ENCODE measurements around the gene HSPA5. TPM values are rescaled to one million over a fixed set of nuclear protein-coding genes. Genes with fewer than 3 reads are reported as not detected.

Gene HSPA5
- total RNA-seq, 1 donor from 2014 or later = 44.2 TPM

DNA sequence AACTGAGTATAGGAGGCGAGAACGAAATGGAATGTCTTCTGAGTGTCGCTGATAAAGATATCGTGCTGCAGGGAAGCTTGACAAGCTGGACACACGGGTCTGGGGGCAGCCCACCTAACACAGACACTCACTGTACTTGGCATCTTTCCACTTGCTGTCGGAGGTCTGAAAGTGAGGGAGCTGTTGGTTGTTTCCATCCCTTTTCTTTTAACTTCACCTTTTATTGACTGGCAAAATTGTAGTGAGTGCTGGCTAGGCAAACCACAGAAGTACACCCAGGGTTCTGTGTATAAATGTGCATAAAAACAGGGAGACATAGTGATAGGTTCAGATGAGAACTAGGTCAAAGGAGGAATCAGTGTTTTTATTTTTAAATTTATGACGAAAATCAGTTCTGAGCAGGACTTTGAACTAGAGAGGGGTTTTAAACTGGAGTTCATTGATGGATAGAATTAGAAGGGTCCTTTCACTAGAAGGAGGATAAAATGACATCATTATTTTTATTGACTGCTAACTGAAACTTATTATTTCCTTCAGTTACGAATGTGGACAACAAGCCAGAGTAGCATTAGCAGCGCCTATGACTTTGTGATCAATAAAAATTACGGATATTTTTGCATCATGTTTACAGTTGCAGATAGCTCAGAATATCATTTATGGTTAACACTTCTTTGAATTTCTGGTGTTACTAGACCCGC is 21.3 kb upstream of the HSPA5 start:
- Mint-ChIP-seq H3K4me3 (peak overlapping the region; percentile 100), H3K9me3 (no peaks in the 10 kb centered on the region), H3K36me3 (peaks cover 4% of the 10 kb centered on the region), H3K27me3 (ENCODE audit: insufficient read depth, low read depth) (peaks cover 5% of the 10 kb centered on the region), H3K27ac (peak overlapping the region; percentile 96), H3K4me1 (peaks cover 28% of the 10 kb centered on the region)
- Histone ChIP-seq H3K79me2 (ENCODE audit: low read depth) (peaks cover 56% of the 10 kb centered on the region), H3K4me2 (peak overlapping the region; percentile 89), H3K4me3 (peak overlapping the region; percentile 95), H4K20me1 (ENCODE audit: low read depth) (peaks cover 9% of the 10 kb centered on the region), H2AFZ (replicated peaks) (peak overlapping the region; percentile 96), H3K27me3 (no peaks in the 10 kb centered on the region), H3K4me1 (peaks cover 8% of the 10 kb centered on the region), H3K9me3 (ENCODE audit: low read depth) (no peaks in the 10 kb centered on the region), H3F3A (ENCODE audit: low read depth) (no peaks in the 10 kb centered on the region), H3K9ac (peak overlapping the region; percentile 91), H3K36me3 (no peaks in the 10 kb centered on the region), H3K27ac (no peak overlapping the region)
- no peak for DNase-seq (ENCODE audit: low spot score)
- TF ChIP-seq EZH2 (IDR thresholded peaks at IDR 0.05) (no peak), EZH2phosphoT487 (IDR thresholded peaks at IDR 0.05) (no peak)
- TF ChIP-seq, protein P1, sequence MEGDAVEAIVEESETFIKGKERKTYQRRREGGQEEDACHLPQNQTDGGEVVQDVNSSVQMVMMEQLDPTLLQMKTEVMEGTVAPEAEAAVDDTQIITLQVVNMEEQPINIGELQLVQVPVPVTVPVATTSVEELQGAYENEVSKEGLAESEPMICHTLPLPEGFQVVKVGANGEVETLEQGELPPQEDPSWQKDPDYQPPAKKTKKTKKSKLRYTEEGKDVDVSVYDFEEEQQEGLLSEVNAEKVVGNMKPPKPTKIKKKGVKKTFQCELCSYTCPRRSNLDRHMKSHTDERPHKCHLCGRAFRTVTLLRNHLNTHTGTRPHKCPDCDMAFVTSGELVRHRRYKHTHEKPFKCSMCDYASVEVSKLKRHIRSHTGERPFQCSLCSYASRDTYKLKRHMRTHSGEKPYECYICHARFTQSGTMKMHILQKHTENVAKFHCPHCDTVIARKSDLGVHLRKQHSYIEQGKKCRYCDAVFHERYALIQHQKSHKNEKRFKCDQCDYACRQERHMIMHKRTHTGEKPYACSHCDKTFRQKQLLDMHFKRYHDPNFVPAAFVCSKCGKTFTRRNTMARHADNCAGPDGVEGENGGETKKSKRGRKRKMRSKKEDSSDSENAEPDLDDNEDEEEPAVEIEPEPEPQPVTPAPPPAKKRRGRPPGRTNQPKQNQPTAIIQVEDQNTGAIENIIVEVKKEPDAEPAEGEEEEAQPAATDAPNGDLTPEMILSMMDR (IDR thresholded peaks at IDR 0.05) = no peak

DNA sequence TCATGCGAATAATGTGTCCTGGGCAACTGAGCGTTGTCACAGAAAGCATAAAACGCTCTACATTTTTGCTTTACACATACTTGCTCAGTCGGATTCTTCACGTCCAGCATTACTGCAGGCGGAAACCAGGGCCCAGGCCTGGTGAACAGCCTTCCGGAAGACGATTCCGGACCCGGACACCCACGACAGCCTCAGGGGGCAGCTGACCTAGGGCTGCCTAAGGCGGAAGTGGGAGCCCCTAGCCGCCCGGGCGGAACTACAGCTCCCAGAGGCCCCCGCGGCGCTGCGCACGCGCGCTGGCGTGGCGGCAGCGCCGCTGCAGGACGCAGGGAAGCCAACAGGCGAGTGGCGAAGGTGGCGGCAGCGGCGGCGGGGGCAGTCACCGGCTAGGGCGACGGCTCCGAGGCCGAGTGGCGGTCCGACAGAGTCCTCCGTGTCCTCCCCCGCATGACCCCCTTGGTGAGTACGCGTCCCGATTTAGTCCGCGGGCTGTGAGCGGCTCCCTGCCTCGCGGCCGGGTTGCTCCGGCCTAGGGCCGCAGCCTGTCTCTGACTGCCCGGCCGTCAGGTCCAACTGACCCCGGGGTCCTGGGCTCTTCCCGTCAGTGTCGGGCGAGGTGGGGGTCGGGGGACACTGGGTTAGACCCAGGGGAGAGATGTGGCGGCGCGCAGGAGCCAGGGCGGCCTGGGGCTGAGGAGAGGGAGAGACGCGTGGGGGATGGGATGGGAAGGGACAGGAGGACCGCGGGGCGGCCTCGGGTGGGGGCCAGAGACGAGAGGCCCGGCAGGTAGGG is 20.6 kb upstream of the HSPA5 start, which contains the start of gene GAPVD1:
GAPVD1 (plus strand) TSS at position 326 of the 793 bp plus-strand sequence. CDS start 37,096 bp downstream, outside the sequence.
- TF ChIP-seq, protein P1 (IDR thresholded peaks at IDR 0.05) = peak; percentile 51
- TF ChIP-seq EZH2phosphoT487 (IDR thresholded peaks at IDR 0.05) = no peak
- H3F3A ChIP-seq (ENCODE audit: low read depth) = no peaks in the 10 kb centered on the region
- peak within 1 kb of the TSS; percentile 96 for H3K27ac Mint-ChIP-seq
- H3K4me1 Mint-ChIP-seq = peaks cover 28% of the 10 kb centered on the region
- H3K4me3 Mint-ChIP-seq = peak within 1 kb of the TSS; percentile 100
- H3K4me3 ChIP-seq = peak within 1 kb of the TSS; percentile 95
- no peak within 1 kb of the TSS for H3K27ac ChIP-seq
- H3K36me3 Mint-ChIP-seq = peaks cover 4% of the 10 kb centered on the region
- H3K9me3 Mint-ChIP-seq = no peaks in the 10 kb centered on the region
- peaks cover 9% of the 10 kb centered on the region for H4K20me1 ChIP-seq (ENCODE audit: low read depth)
- peak within 1 kb of the TSS; percentile 89 for H3K4me2 ChIP-seq
- no peaks in the 10 kb centered on the region for H3K9me3 ChIP-seq (ENCODE audit: low read depth)
- no peaks in the 10 kb centered on the region for H3K36me3 ChIP-seq
- H3K9ac ChIP-seq = peak within 1 kb of the TSS; percentile 91
- peaks cover 8% of the 10 kb centered on the region for H3K4me1 ChIP-seq
- peak within 1 kb of the TSS; percentile 96 for H2AFZ ChIP-seq (replicated peaks)
- peak; percentile 97 for DNase-seq (ENCODE audit: low spot score)
- H3K27me3 ChIP-seq = no peaks in the 10 kb centered on the region
- H3K79me2 ChIP-seq (ENCODE audit: low read depth) = peaks cover 48% of the 10 kb centered on the region
- peaks cover 5% of the 10 kb centered on the region for H3K27me3 Mint-ChIP-seq (ENCODE audit: insufficient read depth, low read depth)

DNA sequence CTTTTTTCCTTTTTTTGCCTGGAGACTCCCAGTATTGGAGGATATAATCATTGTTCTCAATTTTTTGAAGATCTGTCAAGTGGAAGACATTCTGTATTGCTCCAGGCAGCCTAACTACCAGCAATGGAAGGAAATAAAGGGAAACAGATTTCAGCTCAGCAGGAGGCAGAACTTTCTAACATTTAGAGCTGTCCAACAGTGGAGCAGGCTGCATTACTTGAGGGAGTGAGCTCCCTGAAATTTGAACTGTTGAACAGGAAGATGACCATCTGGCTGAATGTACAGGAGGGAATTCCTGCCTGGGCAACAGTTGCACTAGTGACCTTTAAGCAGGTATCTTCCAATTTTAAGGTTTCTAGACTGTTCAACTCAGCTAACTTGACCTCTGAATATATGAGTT is 19.4 kb upstream of the HSPA5 start:
- Mint-ChIP-seq H3K36me3 (peaks cover 2% of the 10 kb centered on the region), H3K27ac (peak overlapping the region; percentile 54), H3K27me3 (ENCODE audit: insufficient read depth, low read depth) (peaks cover 5% of the 10 kb centered on the region), H3K9me3 (no peaks in the 10 kb centered on the region), H3K4me3 (peak overlapping the region; percentile 100), H3K4me1 (peaks cover 28% of the 10 kb centered on the region)
- Histone ChIP-seq H3K27me3 (no peaks in the 10 kb centered on the region), H3K79me2 (ENCODE audit: low read depth) (peaks cover 39% of the 10 kb centered on the region), H3K9ac (no peak overlapping the region), H3K27ac (no peak overlapping the region), H3K36me3 (no peaks in the 10 kb centered on the region), H3F3A (ENCODE audit: low read depth) (no peaks in the 10 kb centered on the region), H3K4me3 (no peak overlapping the region), H3K4me2 (no peak overlapping the region), H2AFZ (replicated peaks) (no peak overlapping the region), H3K4me1 (peaks cover 8% of the 10 kb centered on the region), H3K9me3 (ENCODE audit: low read depth) (no peaks in the 10 kb centered on the region), H4K20me1 (ENCODE audit: low read depth) (peaks cover 9% of the 10 kb centered on the region)
- no peak for DNase-seq (ENCODE audit: low spot score)
- TF ChIP-seq EZH2 (IDR thresholded peaks at IDR 0.05) = no peak
- no peak for TF ChIP-seq EZH2phosphoT487 (IDR thresholded peaks at IDR 0.05)
- TF ChIP-seq, protein P1 (IDR thresholded peaks at IDR 0.05) = no peak

Measured in neural progenitor cell (in vitro differentiated cells).